GM12801 (cell line): Measurements from ENCODE around the gene ADD1.

Source experiments
- TF ChIP-seq, protein P1 (sequence below): IDR thresholded peaks from one replicate; pipeline ENCODE4 v1.5.1; 2011; ENCODE audit warnings: control low read depth; ENCODE audit not compliant: insufficient read length; ENCODE audit errors: extremely low read depth

ADD1 gene

DNA sequence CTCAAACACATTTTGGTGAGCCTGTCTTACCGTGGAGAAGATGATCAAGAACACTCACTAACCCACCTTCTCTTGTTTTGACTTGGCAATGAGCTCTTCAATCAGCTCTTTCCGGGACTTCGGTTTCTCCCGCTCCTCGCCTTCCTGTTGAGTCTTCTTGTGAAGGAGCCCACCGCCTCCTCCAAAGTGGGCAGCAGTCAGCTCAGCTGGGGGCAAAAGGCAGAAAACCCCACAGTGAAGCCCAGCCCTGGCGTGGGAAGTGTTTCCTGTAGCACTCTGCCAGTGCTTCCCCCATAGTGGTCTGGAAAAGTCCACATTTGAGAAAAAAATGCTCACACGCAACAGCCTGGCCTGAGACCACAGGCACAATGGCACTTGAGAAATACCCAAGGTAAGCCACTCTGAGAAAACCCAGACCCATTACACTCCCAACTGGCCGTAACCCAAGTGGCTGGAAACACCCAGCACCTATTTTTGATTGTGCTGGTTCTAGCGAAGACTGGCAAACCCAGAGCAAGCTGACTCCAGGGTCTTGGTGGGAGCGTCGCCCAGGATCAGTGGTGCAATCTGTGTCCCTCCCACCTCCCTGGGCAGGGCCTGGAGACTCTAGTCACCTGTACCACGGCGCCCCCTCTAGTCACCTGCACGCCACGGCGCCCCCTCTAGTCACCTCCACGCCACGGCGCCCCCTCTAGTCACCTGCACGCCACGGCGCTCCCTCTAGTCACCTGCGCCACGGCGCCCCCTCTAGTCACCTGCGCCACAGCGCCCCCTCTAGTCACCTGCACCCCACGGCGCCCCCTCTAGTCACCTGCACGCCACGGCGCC, 110.9 kb downstream of the ADD1 start:
- TF ChIP-seq, protein P1, sequence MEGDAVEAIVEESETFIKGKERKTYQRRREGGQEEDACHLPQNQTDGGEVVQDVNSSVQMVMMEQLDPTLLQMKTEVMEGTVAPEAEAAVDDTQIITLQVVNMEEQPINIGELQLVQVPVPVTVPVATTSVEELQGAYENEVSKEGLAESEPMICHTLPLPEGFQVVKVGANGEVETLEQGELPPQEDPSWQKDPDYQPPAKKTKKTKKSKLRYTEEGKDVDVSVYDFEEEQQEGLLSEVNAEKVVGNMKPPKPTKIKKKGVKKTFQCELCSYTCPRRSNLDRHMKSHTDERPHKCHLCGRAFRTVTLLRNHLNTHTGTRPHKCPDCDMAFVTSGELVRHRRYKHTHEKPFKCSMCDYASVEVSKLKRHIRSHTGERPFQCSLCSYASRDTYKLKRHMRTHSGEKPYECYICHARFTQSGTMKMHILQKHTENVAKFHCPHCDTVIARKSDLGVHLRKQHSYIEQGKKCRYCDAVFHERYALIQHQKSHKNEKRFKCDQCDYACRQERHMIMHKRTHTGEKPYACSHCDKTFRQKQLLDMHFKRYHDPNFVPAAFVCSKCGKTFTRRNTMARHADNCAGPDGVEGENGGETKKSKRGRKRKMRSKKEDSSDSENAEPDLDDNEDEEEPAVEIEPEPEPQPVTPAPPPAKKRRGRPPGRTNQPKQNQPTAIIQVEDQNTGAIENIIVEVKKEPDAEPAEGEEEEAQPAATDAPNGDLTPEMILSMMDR: no peak

DNA sequence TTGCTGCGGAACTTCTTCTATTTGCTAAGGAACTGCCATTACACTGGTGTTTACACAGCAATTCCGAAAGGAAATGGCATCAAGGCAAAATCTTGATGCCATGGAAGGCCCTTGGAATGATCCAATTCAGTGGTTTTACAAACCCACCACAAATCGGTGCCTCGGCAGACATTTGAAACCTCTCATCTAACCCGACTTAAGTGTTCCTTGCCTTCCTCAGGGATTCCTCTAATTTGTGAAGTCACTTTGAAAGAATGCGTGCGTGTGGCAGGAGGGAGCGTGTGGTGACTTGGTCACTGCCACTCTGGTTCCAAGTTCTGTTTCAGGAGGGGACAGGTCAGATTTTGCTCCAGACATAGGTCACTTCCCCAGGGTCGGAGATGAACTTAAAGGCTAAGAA, 114.8 kb downstream of the ADD1 start:
- TF ChIP-seq, protein P1: no peak

DNA sequence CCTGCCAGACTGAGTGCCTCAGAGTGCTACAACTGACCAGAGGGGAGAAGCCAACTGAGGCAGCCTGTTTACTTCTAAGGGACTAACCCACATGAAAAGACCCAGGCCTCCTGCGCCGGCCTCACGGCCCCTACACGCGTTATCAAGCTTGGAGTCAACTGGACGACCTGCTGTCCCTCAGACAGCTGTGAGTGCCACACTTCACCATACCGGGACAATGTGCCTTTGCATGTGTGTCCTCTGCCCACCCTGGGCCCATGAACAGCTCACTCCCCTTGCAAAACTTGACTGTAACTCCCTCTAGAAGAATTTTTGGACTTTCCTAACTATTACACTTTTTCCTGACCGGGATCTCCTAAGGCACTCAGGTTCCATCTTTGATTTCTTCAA, 117.8 kb downstream of the ADD1 start:
- TF ChIP-seq, protein P1: no peak

DNA sequence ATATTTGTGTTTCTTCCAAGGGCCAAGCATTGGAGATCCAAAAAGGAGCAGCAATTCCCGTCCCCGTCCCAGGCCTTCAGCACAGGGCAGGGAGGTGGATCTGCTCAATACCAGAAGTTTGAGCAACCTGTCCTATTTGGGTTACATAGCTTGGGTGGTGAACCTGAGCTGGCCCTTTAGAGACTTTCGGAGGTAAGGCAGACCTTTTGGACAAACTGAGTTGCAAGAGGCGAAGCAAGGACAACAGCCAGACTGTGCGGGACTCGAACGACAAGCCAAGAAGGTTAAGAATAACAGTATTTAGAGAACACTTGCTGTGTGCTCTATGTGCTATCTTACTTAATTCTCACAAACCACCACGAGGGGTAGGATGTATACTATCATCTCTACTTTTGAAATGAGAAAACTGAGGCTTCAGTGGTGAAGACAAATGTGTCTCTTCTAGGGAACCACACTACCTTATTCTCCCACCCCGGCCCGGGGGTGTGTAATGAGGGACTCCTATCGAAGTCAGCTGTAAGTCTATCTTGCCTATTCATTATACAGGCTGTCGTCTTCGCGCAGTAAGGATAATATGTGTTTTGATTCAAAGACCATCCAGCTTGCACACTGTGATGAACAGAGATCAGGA, 118.3 kb downstream of the ADD1 start:
- TF ChIP-seq, protein P1: no peak

DNA sequence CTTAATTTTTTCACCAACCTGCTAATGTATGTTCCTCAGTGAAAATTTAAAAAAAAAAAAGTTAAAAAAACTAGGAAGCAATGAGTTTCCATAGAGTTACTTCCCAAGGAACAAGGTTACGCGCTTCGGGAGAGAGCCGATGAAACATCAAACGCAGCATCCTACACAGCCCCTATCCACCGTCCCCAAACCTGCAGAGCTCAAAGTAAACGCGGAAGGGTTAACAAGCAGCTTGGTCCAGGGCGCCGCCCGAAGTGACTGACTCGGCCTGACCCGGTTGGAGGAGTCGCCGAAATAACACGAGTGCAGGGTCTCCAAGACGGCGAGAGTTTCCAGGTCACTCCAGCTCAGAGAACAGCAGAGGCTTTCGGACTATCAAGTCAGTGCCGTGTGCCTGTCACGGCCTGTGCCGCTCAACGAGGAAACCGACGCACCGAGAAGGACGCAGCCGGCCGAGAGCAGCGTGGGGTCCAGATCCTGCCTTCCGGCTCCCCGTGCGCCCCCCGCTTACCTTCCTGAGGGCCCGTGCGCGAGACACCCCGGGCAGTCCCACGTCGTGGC, 119.0 kb downstream of the ADD1 start:
- TF ChIP-seq, protein P1: no peak

DNA sequence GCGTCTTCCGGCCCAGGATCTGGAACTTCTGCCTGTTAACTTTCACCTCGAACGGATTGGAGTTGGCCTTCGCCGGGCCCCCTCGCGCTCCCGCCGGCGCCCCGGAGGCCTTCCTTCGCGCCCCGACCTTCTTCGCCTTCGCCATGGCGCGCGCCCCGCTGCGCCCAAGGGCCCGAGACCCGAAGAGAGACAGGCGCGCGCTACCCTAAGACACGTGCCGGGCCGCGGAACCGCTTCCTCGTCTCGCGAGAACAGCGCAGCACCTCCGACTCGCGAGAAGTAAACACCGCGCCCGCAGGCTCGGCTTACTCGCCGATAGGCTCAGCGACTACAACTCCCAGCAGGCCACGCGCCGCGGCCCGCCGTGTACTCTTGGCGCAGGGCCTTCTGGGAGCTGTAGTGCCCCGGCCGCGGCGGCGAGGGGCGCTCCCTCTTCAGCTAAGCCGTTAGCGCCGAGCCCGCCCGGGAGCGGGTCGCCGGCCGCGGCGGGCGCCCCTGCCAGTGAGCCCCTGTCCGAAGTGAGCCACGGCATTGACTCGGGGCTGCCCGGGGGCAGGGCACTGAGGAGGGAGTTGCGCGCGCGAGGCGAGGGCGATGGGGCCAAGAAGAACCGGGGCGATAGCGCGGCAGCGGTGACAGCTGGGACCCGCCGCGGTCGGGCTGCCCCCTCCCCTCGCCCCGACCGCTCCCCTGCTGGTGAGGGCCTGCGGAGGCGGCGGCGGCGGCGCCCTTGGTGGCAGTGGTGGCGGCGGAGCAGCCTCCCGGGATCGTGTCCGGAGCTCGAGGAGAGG, 119.7 kb downstream of the ADD1 start, which contains the start of the genes GRK4 and NOP14:
Gene GRK4, plus strand, starts transcription at position 397 of the 791 bp plus-strand sequence. CDS start 500 bp downstream, outside the sequence.
Gene NOP14, minus strand, starts transcription at position 232 of the 791 bp plus-strand sequence. Its CDS starts 87 bp downstream, at position 145.
- TF ChIP-seq, protein P1: no peak

DNA sequence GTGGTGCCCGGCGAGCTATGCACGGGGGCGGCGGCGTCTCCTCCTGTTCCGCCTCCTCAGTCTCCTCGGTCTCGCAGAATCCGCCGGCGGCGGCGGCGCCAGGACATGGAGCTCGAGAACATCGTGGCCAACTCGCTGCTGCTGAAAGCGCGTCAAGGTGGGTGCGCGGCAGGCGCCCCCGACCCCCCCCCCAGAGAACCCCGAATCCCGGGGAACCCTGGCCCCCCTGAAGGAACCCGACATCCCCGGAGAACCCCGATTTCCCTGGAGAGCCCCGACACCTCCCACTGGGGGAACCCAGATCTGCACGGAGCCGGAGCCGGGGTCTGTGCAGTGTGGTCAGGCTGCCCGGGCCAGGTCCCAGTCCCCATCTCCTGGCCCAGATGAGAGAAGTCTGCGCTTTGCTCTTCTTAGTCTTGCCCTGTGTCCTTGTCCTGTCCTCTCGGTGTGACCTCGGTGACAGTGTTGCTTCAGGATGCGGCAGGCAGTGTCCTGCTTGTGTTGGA, 120.4 kb downstream of the ADD1 start:
- TF ChIP-seq, protein P1: no peak
